Stimulated activated CD4-positive, alpha-beta T cell treated with anti-CD3 and anti-CD28 coated beads, Interleukin-1b, Interleukin-23, amount 100 ng/mL, for 24 hours (primary cell): ENCODE measurements around the gene MPRIP.
"Not testable (repeated sequence)": the region's sequence is repeated elsewhere in the genome, so short reads cannot be mapped to it uniquely, and the experiment has no call there.

Experiments
- DNase-seq, 4 experiments: peaks; one replicate each; pipeline ENCODE4 v3.0.0-alpha.2; 2020; ENCODE audit warnings: low read depth in 4 of 4, low spot score in 1 of 4

MPRIP gene

DNA sequence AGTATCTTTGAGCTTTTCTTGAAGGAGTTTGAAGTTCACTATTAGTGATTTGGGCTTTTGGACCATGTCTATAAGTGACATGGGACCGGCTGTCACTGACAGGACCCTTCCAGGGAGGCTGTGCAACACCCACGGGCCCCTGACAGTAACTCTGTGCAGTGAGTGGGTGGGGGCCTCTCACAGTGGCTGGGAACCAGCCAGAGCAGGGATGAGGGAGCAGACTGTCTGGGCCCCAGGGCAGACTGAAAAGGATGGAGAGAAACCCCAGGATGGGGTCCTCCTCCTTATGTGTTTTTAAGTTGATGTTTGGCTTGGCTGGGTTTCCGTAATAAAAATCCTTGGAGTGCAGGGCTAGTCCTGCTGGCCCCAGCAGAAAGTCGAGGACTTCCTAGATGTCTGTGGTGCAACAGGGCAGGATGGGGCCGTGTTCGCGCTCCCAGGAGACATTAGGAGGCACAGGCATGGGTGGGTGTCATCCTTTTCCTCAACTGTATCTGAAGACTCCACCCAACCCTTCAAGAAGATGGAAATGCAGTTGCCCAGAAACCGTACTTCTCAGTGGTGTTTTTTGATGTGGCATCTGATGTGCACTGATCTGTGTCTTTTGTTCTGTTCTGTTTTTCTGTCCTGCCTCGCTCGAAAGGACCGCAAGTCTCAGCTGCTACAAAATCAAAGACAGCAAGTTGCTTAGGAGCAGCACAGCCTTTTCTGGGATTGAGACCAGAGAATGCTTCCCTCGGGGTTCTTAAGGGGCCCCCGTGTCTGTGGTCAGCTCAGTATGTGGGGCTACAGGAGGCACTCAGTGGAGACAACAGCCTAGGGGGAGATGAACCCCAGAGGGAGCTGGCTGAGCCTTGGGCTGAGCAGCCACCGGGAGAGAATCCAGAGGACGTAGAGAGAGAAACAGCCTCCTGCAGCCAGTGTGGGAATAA is 139.7 kb downstream of the MPRIP start:
- no peak for DNase-seq

DNA sequence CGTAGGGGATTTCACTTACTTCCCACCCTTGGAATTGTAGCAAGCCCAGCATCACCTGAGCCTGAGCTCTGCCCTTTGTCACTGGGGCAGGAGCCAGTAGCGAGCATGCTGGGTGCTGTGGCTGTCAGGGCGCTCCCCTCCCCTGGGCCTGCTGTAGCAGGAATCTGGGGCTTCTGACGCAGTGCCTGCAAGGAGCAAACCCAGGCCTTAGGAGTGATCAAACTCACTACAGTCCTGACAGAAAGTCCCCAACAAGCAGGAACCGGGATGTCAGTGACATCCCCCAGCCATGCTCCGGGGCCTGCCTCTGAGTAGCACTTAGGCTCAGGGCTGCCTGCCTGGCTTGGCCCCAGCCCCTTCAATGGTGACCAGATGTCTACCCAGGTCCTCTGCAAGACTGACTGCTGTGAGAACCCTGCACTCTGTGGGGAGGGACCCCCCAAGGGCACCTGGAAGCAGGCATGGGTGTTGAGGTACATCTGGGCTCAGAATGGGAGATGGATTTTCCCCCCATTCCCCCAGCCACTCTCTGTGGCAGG is 140.4 kb downstream of the MPRIP start:
- no peak for DNase-seq

DNA sequence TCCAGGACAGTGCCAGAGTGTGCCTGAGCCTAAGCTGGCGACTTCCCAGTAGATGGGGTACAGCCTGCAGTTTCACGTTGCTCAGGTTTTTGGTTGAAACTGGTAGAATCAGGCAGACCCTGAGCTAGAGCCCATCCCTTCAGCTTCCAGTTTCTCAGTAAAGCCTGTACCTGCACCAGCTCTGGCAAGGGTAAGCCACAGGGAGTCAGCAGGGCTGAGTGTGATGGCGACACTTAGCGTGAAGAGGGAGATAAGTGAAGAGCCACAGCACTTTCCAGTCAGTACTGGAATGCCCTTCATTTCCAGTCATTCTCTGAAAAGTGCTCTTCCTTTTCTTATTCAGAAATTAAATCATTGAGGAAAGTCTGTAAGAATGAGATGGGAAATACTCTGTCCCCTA is 141.5 kb downstream of the MPRIP start:
- DNase-seq, result no peak

DNA sequence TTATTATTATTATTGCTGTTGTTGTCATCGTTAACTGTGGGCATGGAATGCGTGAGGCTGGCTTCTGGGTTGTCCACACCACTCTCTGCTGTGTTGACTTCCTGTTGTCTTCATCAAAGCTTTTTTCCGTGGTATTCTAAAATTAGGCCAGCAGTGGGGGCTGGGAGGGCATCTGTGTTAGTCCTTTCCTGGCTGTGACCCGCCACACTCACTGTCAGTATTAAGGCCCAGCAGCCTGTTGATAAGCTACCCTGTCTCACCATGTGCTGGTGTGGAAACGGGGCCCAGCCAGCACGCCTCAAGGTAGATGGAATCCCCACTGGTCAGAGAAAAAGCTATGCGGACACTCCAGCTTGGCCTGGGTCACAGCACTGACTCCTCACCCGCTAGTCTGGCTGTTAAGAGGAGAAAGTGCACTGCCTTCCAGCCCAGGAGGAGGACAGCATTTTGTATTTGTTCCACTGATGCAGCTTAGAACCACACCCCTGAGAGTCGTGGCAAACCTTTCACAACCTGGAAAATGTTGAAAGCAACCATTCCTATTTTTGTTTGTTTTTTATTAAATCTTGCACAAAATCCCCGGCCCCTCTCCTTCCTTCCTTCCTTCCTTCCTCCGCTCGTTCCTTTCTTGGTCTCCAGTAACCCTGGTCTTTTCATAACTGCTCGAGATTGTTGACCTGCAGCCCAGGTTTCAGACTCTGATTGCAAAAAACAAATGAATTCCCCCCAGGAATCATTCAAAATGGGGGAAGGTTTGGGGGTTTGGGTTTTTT is 142.9 kb downstream of the MPRIP start:
- not testable (repeated sequence) for DNase-seq

DNA sequence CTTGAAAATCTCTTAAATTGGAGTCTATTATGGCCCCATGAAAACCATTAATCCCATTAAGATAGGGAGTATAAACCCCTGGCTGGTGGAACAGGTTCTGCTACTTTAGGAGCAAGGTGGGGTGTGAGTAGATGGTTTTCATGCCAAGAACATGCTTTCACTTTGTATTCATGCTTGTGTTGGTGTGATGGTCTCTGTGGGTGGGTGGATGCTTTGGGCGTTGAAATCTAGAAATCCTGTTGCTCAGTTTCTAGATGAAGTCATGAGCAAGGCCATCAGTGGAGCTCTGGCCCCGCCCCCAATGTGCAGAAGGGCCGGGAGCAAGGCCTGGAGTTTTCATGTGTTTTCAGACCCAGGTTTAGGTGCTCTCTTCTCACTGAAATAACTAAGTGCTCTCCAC is 143.8 kb downstream of the MPRIP start:
- peak in 1 of 4 experiments; percentile 45 for DNase-seq

DNA sequence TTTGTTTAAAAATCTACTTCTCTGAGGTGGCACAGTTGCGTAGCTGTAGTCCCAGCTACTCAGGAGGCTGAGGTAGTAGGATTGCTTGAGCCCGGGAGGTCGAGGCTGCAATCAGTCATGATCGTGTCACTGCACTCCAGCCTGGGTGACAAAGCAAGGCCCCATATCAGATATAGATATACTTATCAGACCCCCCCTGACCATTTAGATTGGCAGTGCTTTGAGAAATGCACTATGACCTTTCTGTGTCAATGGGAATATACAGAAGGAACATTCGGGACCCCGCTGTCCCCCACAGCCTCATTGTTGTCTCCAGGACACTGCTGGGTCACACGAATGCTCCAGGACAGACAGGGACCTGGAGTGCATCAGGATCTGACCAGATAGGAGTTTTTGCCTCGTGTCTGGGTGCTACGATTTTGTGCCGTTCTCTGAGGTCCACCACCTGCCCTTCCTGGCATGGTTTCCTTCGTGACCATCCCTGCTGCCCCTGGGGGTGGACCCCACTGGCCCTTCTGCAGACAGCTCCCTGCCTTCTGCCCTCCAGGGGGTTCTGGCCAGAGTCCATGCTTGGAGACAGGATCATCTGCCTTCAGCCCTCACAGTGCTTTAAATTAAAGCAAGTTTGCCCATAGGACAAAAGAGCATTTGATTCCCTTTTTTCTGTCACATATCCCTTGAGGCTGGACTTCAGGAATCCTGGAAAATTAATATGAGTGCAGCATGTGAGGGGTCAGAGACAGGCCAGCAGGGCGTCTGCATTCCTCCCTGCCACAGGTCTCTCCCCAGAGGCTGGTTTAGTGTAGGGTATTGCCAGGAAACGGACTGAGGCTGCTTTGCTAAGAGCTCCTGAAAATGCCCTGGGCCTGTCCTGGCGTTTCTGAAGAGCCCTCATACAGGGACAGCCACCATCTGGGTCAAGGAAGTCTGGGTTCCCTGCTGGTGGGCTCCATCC is 144.6 kb downstream of the MPRIP start:
- no peak for DNase-seq

DNA sequence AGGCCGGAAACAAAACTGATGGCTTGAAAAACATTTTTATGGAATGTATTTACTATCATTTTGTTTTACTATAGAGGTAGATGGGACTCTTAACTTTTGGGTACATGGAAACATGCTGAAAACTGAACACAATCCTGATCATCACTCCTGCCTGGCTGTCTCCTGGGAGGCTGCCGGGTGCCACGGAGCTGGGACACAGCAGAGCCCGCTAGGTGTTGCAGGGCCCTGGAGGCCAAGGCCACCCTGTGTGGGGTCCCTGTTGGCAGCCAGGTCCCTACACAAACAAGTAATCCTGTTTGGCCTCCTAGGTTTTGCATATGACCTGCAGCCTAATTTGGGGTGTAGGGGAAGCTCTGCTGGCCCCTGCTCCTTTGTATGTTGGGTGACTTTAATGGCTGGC is 146.3 kb downstream of the MPRIP start:
- DNase-seq, result no peak

DNA sequence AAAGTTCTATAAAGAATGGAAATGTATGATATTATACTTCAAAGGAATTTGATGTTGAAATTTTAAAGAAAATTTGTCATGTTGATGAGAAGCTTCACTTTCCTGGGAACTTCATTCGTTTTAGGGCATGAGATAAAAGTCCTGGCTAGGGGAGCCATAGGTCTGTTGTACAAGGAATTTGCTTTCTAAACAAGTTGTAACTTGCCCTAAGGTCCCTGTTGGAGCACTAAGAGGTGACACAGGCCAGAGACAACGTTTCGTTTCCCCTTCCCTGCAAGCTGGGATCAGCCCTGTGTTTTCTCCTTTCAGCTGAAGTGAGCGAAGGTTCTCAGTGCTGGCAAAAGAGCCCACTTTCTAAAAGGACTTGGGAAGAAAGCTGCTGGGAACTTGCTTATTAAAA is 147.3 kb downstream of the MPRIP start:
- no peak for DNase-seq

DNA sequence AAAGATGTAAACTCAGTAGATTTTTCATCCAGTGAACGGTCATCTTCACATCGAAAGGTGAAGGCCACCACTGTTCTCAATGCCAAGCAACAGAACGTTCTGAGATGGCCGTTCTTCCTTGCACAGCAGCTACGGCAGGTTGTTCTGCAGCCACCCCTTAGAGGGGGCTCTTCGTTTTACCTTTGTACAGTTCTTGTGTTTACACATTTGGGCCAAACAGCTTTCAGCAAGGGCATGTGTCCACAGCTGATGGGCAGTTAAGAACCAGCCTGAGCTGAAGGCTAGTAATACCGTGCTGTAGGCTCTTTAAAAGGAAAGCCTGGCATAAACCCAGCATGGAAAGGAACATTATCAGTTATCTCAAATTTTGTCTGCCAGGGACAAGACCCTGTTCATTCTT is 147.9 kb downstream of the MPRIP start:
- DNase-seq, result no peak

DNA sequence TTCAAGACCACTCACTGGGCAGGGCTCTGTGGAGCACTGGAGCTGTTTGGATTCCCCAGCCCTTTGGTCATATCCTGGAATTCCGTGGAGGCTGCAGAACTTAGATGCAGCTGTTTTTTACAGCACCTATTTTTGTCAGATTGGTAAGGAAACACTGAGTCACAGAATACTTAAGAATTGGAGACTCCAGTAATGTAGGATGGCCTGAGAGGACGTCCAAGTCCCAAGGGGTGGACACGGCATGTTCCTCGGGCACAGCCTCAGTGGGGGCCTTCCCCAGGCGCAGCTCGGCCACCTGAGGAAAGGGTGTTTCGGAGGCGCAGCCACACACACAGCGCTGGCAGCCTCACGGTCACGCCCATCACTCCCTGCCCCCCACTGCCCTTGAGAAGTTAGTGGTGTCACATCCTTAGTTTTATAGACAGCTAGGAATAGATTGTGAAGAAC is 149.1 kb downstream of the MPRIP start:
- no peak for DNase-seq

DNA sequence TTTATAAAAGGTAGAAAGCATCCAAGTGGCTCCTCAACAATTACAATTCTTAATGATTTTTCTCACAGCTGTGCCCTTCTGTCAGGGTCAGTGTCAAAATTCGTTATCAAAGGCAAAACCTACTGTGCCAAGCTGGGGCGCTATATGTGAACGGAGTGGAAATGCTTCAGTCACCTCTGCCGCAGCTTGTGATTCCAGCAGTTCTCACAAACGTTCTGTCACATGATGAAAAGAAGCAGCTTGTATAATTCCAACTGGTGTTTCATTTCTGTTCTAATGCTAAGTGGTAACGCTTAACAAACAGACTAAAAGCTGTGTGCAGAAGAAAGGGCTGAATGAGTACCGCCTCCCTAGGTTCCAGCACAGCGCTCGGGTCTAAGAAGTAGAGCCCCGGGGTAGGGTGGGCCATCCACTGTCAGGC is 149.7 kb downstream of the MPRIP start:
- DNase-seq, result no peak

DNA sequence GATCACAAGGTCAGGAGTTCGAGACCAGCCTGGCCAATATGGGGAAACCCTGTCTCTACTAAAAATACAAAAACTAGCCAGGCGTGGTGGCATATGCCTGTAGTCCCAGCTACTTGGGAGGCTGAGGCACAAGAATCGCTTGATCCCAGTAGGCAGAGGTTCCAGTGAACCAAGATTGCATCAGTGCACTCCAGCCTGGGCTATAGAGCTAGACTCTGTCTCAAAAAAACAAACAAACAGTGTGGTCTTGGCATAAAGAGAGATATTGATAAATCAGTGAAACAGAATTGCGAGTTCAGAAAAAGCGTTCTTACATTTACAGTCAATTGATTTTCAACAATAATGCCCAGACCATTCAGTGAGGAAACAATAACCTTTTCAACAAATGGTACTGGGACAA is 153.2 kb downstream of the MPRIP start:
- not testable (repeated sequence) for DNase-seq

DNA sequence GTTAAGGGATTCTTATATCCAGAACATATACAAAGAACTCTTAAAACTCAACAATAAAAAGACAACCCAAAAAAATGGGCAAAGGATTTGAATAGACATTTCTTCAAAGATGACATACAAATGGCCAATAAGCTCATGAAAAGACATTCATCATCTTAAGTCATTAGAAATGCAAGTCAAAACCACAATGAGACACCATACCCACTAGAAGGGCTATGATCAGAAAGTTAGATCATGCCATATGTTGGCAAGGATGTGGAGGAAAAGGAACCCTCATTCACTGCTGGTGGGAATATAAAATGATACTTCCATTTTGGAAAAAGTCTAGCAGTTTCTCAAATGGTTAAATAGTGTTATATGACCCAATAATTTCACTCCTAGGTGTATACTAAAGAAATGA is 154.5 kb downstream of the MPRIP start:
- no peak for DNase-seq

DNA sequence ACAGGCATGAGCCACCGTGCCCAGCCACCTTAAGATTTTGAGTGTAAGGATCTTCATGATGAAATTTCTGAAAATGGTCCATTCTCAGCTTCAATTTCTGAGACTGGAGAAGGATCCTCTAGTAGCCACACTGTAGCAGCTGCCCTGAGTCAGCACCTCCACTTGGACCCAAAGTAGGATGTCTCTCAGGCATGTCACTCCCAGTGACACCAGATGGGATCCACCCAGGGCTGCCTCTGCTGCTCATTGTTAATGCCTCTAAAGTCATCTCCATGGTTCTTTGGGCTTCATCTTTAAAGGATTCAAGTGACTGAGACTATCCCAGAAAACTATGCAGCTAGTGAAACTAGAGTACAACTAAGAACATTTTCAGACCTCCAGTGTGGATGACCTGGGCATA is 156.0 kb downstream of the MPRIP start:
- DNase-seq, result no peak

DNA sequence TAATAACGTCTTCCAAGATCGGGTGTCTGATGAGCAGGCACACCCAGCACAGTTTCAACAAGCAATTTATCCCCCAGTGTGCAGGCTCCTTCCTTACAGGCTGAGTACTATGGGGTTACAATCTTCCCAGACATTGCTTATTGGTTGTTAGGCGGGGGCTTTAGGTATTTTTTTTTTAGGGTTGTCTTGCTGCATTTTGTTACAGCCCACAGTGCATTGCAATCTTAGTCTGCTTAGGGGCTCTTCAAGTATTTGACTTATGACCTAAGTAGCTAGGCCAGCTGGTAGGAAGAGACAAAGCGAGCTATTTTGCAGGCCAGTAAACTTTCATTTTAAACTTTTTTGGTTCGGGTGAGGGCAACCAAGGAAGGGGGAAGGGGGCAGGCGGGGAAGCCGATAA is 158.1 kb downstream of the MPRIP start:
- DNase-seq, result no peak

DNA sequence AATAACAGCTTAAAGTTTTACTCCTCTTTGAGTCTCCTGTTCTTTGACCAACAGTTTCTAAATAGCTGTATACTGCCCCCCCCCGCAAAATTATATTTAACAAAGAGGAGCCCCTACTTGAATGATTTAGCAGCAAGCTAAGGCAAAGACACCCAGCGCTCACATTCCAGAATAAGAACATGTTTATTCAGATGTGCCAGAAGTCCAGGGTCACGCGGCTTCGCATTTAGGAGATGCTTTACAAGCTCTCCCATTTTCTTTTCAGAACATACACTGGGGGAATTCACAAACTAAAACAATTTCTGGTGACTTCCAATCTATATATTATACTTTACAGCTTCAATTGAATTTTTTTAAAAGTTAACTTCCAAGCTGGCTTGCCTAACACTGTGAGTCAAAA is 158.6 kb downstream of the MPRIP start:
- DNase-seq, result no peak

DNA sequence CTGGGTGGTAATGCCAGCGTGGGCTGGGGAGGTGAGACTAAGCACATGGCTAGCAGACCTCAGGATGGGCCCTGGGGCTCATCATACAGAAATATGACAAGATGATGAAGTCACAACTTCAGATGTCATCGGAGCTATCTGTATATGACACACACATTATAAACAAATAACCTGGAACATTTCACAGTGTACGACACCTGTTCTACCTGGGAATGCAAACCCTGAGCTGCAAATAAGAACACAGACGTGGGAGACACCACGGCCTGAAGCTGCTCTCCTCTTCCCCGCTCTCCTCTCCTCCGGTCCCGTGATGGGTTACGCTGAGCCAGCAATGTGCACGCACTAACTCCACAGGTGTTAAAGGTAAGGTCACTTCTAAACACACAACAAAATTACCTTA is 159.0 kb downstream of the MPRIP start:
- no peak for DNase-seq

DNA sequence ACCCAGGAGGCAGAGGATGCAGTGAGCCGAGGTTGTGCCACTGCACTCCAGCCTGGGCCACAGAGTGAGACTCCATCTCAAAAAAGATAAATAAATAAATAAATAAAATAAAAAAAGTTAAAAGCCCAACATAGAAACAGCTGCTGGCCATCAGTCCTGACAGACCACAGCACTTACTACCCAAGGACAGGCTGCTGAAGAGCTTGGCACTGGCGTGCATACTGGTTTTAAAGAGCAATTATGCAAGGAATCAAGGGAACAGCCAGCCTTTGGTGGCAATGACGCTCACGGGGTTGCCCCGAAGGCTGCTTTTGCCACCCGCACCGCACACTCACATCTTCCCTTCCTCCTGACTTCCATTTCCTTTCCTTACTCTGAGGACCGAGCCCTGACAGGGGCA is 159.7 kb downstream of the MPRIP start:
- DNase-seq, result no peak

DNA sequence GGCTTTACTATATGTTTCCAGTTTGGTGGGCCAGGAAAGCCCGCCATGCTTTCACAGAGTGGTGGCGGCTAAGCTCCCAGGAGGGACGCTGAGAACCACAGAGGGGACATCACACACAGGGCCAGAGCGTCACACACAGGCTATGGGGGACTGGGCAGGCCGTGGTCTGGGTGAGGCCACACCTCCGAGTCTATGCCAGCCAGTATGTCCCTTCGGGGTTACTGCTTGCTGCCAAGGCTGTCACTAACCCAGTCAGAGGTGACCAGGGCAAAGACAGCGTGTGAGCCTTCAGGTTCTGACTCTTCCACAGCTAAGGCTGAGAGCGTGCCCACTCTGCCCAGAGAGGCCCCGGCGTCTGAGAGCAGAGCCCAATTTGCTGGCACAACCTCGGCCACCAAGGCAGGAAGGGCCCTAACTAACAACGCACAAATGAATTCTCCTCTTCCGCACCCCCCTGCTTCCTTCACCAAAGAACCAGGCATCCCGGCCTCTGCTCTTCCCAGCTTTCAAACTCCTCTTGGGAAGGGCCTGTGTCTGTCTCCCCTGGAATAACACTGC is 161.0 kb downstream of the MPRIP start:
- no peak for DNase-seq

DNA sequence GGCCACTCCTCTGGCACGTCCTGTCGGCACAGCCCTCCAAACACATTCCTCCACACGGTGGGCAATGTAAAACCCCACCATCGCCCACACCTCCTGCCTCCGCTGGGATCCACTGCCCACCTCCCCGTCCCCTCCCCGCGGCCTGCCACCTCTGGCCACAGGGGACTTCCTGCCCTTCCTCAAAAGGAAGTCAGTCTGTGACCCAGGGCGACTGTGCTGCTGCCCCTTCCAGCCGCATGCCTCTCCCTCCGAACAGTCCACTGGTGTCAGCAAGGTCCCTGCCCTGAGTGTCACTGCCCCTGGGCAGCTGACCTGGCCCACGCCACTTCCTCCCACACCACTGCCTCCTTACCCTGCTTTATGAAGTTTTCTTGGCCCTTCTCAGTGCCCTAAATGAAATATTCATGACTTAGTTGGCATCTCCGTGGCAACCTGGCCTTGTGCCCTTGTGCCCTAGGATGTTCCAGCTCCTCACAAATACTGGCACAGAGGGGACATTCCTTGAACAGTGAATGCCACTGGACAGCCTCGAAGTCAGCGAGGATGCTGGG is 161.9 kb downstream of the MPRIP start:
- no peak for DNase-seq
